IPS-15b (cell line): ENCODE results near the gene FAM13A.
"Not testable (repeated sequence)": the region's sequence is repeated elsewhere in the genome, so short reads cannot be mapped to it uniquely, and the experiment has no call there.

Source experiments
- H3K27me3 ChIP-seq: one replicate; pipeline ENCODE4 v1.6.1; 2013; ENCODE audit warnings: low read length; ENCODE audit not compliant: control insufficient read depth, insufficient read depth
- H3K36me3 ChIP-seq: one replicate; pipeline ENCODE4 v1.6.1; 2013; ENCODE audit warnings: low read length; ENCODE audit not compliant: control insufficient read depth, insufficient read depth
- H3K4me1 ChIP-seq: one replicate; pipeline ENCODE4 v1.6.1; 2013; ENCODE audit warnings: mild to moderate bottlenecking, low read length; ENCODE audit not compliant: control insufficient read depth, insufficient read depth
- H3K4me3 ChIP-seq: one replicate; pipeline ENCODE4 v1.5.1; 2013; ENCODE audit warnings: low read depth, low read length
- H3K9ac ChIP-seq: one replicate; pipeline ENCODE4 v1.6.1; 2013; ENCODE audit warnings: low read depth, mild to moderate bottlenecking, low read length
- H3K9me3 ChIP-seq: one replicate; pipeline ENCODE4 v1.6.1; 2013; ENCODE audit warnings: mild to moderate bottlenecking, low read length; ENCODE audit not compliant: control insufficient read depth, insufficient read depth

Gene FAM13A

GRCh38 chr4:89036535-89036934, 20.4 kb downstream of the FAM13A start:
- Histone ChIP-seq H3K4me3 (no peak overlapping the region), H3K27me3 (no peaks in the 10 kb centered on the region), H3K9me3 (peaks cover 8% of the 10 kb centered on the region), H3K36me3 (no peaks in the 10 kb centered on the region), H3K9ac (no peak overlapping the region), H3K4me1 (no peaks in the 10 kb centered on the region)

DNA sequence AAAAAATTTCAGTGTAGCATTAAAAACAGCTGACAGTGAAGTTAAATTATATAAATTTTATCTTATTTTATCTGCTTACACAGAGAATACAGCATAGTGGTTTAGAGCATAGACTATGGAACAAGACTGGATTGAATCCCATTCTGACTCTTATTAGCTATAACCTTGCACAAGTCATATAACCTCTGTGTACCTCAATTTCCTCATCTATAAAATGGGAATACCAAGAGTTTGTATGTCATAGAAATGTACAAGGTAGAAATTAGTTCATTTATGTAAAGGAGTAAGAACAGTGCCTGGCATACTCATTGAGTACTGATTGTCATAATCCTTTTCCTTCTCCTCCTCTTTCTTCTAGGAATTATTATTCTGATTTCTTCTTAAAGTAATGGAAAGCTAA, 25.7 kb downstream of the FAM13A start:
- Histone ChIP-seq H3K27me3 (no peaks in the 10 kb centered on the region), H3K9me3 (no peaks in the 10 kb centered on the region), H3K4me3 (no peak overlapping the region), H3K36me3 (no peaks in the 10 kb centered on the region), H3K9ac (no peak overlapping the region), H3K4me1 (no peaks in the 10 kb centered on the region)

GRCh38 chr4:89029591-89029990, 27.4 kb downstream of the FAM13A start:
- Histone ChIP-seq H3K9me3 (no peaks in the 10 kb centered on the region), H3K36me3 (no peaks in the 10 kb centered on the region), H3K27me3 (no peaks in the 10 kb centered on the region), H3K4me3 (no peak overlapping the region), H3K4me1 (no peaks in the 10 kb centered on the region), H3K9ac (no peak overlapping the region)

DNA sequence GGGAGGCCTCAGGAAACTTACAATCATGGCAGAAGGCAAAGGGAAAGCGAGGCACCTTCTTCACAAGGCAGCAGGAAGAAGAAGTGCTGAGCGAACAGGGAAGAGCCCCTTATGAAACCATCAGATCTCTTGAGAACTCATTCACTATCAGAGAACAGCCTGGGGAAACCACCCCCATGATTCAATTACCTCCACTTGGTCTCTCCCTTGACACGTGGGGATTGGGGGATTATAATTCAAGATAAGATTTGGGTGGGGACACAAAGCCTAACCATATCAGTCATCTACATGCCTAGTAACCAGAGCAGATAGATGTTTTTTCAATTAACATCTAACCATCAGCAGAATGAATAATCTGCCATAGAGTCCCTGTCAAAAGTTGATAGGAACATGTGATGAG, 30.4 kb downstream of the FAM13A start:
- no peaks in the 10 kb centered on the region for H3K36me3 ChIP-seq
- H3K9ac ChIP-seq, result no peak overlapping the region
- no peak overlapping the region for H3K4me3 ChIP-seq
- no peaks in the 10 kb centered on the region for H3K9me3 ChIP-seq
- H3K27me3 ChIP-seq, result no peaks in the 10 kb centered on the region
- H3K4me1 ChIP-seq, result no peaks in the 10 kb centered on the region

DNA sequence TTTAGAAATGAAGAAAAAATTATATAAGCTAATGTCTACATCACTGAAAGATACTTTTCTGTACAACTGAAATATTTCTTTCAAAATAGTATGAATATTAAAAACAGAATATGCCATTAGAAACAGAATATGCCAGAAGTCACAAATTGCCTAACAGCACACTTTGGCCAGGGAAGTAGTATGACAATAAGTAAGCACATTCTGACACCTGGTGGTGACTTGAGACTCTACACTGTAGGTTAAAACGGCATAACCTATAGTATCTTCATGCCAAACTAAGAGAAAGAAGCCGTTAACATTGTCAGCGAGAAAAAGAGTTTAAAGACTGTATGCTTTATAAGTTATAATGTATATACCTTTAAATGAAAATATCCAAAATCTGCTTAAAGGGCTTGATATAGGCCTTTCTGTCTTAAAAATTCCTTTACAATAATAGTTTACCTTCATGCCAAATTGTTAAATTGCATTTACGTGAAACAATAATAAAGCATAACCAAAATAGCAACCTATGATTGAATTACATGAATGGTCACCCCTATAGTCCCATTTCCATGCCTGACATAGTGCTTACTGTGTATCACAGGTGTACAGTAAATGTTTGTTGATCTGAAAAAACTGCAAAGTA, 32.8 kb downstream of the FAM13A start:
- Histone ChIP-seq H3K9me3 (no peaks in the 10 kb centered on the region), H3K4me3 (no peak overlapping the region), H3K36me3 (no peaks in the 10 kb centered on the region), H3K9ac (no peak overlapping the region), H3K4me1 (peaks cover under 1% of the 10 kb centered on the region), H3K27me3 (no peaks in the 10 kb centered on the region)

DNA sequence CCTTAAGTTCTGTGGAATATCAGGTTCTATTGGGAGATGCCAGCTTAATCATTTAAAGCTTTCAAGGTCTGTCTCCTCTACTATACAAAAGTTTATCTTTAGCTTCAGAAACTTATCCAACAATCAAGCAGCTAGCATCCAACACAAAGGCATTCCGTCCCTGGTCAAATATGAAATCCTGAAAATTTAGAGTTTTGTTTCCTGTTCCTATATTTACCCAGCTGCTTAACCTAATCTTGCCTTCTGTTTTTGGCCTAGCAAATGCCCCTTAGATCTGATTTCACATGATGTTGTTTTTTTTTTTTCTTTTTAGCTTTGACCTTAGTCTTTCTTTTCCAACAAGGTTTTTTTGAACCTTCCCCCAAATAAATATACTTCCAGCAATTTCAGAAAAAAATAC, 33.8 kb downstream of the FAM13A start:
- Histone ChIP-seq H3K4me3 (no peak overlapping the region), H3K27me3 (no peaks in the 10 kb centered on the region), H3K9ac (no peak overlapping the region), H3K4me1 (peaks cover 2% of the 10 kb centered on the region), H3K9me3 (no peaks in the 10 kb centered on the region), H3K36me3 (no peaks in the 10 kb centered on the region)

DNA sequence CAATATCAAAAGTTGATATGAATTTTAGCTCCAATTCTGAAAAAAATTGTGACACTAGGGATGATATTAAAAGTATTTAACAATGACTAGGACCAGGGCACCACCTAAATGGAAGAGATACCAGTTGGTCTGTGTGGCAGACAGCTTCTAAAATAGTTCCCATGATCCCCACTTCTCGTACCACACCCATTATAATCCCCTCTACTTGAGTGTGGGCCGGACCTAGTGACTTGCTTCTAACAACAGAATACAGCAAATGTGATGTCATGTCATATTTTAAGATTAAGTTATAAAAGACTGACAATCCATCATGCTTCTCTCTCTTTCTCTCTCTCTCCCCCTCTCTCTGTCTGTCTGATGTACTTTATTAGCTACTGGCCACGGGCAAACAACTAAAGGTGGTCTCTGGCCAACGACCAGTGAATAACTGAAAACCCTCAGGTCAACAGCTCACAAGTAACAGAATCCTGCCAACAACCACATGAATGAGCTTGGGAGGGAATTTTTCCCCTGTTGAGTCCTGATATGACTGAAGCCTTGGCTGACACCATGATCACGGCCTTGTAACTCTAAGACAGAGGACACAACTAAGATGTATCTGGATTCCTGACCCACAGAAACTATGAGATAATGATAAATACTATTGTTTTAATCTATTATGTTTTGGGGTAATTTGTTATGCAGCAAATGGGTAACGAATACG, 34.4 kb downstream of the FAM13A start:
- no peak overlapping the region for H3K9ac ChIP-seq
- H3K4me1 ChIP-seq, result peaks cover 2% of the 10 kb centered on the region
- no peaks in the 10 kb centered on the region for H3K9me3 ChIP-seq
- H3K4me3 ChIP-seq, result no peak overlapping the region
- H3K27me3 ChIP-seq, result no peaks in the 10 kb centered on the region
- no peaks in the 10 kb centered on the region for H3K36me3 ChIP-seq

- H3K9me3 ChIP-seq, result no peaks in the 10 kb centered on the region
- H3K27me3 ChIP-seq, result no peaks in the 10 kb centered on the region
- H3K9ac ChIP-seq, result no peak overlapping the region
- peaks cover 2% of the 10 kb centered on the region for H3K4me1 ChIP-seq
- peaks cover 3% of the 10 kb centered on the region for H3K36me3 ChIP-seq
- no peak overlapping the region for H3K4me3 ChIP-seq
Measured at GRCh38 chr4:89021684-89022083, 35.3 kb downstream of the FAM13A start.

- H3K4me3 ChIP-seq, result no peak overlapping the region
- H3K4me1 ChIP-seq, result peaks cover 2% of the 10 kb centered on the region
- H3K9me3 ChIP-seq, result no peaks in the 10 kb centered on the region
Measured at GRCh38 chr4:89021062-89021461, 35.9 kb downstream of the FAM13A start.

DNA sequence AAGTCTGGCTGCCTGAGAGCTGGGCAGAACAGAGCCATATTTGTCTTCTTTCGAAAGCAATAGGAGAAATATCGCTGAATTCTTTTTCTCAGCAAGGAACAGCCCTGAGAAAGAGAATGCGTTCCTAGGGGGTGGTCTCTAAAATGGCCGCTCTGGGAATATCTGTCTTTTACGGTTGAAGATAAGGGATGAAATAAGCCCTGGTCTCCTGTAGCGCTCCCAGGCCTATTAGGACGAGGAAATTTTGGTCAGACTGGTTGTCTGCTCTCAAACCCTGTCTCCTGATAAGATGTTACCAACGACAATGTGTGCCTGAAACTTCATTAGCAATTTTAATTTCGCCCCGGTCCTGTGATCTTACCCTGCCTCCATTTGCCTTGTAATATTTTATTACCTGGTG, 42.1 kb downstream of the FAM13A start:
- H3K36me3 ChIP-seq, H3K9me3 ChIP-seq, H3K9ac ChIP-seq, H3K4me3 ChIP-seq, H3K4me1 ChIP-seq, H3K27me3 ChIP-seq: not testable (repeated sequence)

More at GRCh38 chr4:89021062-89021461, 35.9 kb downstream of the FAM13A start:
- H3K36me3 ChIP-seq, result peaks cover 6% of the 10 kb centered on the region
- no peaks in the 10 kb centered on the region for H3K27me3 ChIP-seq
- H3K9ac ChIP-seq, result no peak overlapping the region

GRCh38 chr4:89009761-89010369, 47.1 kb downstream of the FAM13A start:
- Histone ChIP-seq H3K36me3 (no peaks in the 10 kb centered on the region), H3K4me3 (no peak overlapping the region), H3K9ac (no peak overlapping the region), H3K9me3 (no peaks in the 10 kb centered on the region), H3K4me1 (no peaks in the 10 kb centered on the region), H3K27me3 (no peaks in the 10 kb centered on the region)

GRCh38 chr4:89009115-89009514, 47.9 kb downstream of the FAM13A start:
- no peaks in the 10 kb centered on the region for H3K27me3 ChIP-seq
- no peak overlapping the region for H3K9ac ChIP-seq
- H3K4me1 ChIP-seq, result no peaks in the 10 kb centered on the region
- H3K36me3 ChIP-seq, result no peaks in the 10 kb centered on the region
- no peaks in the 10 kb centered on the region for H3K9me3 ChIP-seq
- no peak overlapping the region for H3K4me3 ChIP-seq
